GM19035 (cell line): ENCODE measurements around the gene ANKRD42.
A peak's percentile ranks its signal among the peaks of the same experiment; 100 is the strongest.
"Not testable (repeated sequence)": the region's sequence is repeated elsewhere in the genome, so short reads cannot be mapped to it uniquely, and the experiment has no call there.

ENCODE experiments used
- ATAC-seq: cut with Tn5 transposase; IDR thresholded peaks from one replicate; pipeline ENCODE4 v1.9.1; 2021; ENCODE audit not compliant: unreplicated experiment

ANKRD42 gene

DNA sequence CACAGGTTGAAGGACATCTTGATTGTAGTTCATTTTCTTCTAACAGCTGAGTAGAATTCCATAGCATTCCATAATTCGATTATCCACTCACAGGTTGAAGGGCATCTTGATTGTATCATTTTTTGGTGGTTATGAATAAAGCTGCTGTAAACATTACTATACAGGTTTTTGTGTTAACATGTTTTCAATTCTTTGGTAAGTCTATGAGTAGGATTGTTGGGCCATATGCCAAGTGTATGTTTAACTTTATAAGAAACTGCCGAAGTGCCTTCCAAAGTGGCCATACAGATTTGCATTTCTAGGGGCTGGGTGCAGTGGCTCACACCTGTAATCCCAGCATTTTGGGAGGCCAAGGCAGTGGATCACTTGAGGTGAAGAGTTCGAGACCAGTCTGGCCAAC, 44.6 kb downstream of the ANKRD42 start:
- ATAC-seq, result no peak

DNA sequence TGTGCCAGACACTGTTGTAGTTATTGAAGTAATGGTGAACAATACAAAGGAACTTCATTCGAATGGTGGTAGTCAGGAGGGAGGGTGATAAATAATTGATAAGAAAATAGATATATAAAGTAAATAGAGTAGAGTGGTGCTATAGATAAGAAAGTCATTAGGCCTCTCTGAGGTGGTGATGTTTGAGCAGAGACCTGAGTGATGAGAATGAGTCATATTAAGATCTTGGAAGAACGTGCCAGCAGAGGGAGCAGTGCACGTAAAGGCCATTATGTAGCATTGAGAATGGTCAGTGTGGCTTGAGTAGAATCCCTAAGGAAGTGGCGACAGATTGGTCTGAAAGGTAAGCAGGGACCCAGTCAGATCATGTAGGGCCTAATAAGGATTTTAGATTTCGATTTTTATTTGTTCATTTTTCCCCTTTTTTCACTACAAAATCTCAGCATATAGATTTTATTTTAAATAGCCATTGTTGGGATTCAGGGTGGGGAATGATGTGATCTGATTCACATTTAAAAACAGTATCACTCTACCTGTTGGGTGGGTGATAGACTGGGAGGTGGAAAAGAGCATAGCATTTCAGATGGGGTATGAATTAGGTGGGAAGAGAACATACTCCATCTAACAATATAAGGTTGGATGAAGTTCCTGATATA, 47.9 kb downstream of the ANKRD42 start:
- peak; percentile 86 for ATAC-seq

DNA sequence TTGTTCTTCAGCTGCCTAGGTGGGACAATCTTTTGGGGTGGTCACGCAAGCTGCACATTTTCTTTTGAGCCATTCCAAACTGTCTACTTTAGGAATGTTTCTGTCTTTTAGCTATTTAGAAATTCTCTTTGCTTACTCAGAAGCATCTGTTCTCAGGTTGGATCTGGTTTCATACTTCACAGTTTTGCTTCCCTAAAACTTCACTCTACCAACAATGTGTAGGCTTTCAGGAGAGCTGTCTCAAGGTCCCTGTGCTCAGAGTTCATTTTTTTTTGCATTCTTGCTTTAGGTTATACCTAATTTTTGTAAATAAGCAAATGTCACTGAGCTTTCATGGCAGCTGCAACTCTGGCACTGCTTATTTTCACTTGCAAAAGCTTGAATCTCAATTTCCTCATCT, 55.9 kb downstream of the ANKRD42 start:
- ATAC-seq, result no peak

DNA sequence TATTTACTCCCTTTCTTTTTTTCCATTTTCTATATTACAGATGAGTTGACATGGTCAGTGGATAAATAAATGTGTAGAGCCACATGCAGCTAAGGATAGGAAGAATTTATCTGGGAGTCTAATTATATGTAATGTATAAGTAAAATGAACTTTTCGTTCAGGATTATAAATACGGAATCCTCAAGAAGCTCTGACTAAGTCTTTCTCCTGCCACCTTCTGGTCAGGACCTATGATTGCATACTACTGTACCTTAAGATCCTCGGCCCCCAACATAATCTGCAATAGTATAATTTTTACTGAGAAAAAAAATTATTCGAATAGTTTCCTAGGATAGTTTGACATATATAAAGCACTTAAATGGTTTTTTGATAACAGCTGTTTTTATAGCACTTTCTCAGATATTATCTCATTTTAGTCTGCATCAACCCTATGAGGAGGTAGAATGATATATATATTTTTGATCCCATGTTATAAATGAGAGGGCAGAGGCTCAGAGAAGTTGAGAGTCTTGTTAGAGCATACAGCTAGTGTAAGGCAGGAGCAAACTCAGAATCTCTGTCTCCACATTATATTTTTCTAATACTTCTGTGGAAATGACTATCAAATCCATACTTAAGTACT, 56.6 kb downstream of the ANKRD42 start:
- ATAC-seq, result peak; percentile 87

DNA sequence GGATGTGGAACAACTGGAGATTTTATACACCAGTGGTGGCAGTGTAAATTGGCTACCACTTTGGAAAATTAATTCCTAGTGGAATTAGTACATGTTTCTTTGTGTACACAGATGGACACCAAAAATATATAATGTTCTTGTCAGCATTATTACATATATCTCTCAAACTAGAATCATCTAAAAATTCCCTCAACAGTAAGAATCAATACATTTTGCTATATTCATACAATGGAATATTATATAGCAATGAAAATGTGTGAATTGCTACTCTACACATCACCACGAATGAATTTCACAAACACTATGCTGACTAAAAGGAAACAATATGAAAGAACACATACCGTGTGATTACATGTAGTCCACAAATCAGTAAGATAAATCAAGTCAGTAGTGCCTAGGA, 58.8 kb downstream of the ANKRD42 start:
- no peak for ATAC-seq

DNA sequence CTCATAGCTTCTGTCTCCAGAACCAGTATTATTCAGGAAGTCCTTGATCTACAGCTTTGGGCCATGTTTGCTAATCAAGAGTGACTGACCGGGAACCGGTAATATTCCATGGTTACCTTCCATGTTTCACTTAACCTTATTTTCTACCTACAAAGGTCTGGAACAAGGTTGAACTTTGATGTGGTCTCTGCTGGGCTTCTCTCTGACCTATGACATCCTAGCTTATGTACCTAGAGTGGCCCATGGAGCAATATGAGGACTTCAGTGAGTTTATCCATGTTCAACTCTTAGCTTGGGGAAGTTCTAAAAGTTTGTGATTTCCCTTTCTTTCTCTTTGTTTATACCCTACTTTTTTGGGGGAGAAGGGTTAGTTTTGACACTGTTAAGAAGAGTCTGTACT, 59.4 kb downstream of the ANKRD42 start:
- no peak for ATAC-seq

DNA sequence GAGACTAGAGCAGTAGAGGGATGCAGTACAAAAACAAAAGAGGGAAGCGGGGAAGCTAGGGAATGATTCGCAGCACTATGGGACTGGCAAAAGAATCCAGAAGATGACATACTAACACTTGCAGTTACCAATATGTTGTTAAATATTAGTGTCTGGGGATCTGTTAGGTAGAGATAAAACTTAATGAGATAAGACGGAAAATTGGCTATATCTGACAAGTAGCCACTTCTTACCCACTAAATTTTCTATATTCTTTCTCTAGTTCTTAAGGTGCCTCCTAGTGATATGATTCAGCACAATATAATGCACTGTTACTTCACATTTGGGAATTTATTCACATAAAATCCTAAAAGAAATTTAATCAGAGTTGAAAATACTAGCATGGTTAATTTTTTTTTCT, 61.9 kb downstream of the ANKRD42 start:
- ATAC-seq, result no peak

DNA sequence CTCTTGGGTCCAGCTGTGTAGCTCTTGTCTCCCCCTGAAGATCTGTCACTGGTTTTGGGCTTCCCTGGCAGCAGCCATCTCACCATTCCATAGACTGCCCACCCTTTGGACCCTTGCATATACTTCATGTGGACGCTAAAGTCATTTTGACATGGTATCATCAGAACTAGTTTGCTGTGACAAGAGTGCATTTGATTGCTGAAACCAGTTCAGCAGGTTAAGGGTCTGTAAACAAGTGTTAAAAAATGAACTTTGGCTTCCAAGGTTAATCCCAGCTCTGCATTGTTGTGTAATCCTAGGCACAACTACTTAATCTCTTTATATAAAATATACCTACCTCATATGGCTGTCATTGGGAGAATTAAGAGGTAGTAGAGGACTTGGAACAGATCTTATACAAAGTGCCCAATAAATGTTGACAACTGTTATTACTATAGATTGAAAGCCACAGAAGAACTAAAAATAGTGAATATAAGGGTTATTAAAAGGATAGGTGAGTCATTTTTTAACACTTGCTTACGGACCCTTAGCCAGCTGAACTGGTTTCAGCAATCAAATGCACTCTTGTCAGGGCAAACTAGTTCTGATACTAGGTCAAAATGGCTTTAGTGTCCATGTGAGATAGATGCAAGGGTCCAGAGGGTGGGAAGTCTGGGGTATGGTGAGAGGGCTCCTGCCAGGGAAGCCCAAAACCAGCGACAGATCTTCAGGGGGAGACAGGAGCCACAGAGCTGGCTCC, 63.3 kb downstream of the ANKRD42 start:
- ATAC-seq, result no peak

DNA sequence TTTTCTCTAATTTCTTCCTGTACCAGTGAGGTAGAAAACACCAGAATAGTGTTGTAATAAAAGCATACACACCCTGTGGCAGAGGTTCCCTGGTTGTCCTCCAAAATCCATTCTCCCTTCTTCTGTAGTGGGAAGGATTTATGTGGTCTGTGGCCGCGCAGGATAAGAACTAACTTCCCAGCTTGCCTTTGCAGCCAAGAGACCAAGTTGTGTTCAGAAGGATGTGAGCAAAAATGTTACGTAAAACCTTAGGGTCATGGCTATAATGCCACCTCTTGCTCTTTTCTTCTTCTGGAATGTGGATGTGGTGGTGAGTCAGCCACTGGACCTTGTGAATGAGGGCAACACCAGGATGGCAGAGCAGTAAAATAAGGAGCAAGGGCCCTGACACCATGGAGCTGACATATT, 64.3 kb downstream of the ANKRD42 start:
- ATAC-seq, result no peak

DNA sequence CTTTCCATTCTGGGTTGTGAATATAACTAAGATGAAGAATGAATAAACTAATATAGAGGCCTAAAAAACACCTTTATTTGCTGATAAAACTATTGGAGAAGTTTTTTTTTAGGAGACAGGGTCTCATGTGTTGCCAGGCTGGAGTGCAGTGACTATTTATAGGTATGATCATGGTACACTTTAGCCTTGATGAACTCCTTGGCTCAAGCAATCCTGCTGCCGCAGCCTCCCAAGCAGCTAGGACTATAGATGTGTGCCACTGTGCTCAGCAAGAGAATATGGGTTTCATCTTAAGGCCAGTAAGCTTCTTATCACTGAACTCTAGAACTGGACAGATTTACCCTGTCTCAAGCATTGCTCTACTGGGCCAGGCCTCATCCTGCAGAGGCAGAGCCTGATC, 66.0 kb downstream of the ANKRD42 start:
- ATAC-seq, result no peak

DNA sequence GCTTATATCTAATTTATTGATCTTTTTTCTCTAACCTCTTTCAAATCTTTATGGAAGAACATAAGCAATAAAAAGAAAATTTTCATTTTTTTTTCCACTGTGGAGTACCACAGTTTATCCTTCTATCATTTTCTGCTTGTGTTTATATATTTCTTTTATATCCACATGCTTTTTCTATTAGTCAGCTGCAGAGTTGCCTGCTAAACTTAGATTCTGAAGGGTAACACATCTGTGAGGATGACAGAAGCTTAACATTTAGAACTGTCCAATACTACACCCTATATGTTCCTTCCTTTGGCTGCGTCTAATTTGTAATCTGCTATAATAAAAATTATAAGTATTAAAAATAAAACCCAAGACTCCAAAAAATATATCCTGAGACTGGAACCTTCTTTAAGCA, 71.8 kb downstream of the ANKRD42 start:
- ATAC-seq, result no peak

DNA sequence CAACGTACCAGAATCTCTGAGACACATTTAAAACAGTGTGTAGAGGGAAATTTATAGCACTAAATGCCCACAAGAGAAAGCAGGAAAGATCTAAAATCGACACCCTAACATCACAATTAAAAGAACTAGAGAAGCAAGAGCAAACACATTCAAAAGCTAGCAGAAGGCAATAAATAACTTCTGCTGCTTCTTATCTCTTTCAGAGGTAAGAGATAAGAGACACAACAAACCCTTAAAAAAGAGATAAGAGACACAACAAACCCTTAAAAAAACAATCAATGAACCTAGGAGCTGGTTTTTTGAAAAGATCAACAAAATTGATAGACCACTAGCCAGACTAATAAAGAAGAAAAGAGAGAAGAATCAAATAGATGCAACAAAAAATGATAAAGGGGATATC, 75.6 kb downstream of the ANKRD42 start:
- not testable (repeated sequence) for ATAC-seq

DNA sequence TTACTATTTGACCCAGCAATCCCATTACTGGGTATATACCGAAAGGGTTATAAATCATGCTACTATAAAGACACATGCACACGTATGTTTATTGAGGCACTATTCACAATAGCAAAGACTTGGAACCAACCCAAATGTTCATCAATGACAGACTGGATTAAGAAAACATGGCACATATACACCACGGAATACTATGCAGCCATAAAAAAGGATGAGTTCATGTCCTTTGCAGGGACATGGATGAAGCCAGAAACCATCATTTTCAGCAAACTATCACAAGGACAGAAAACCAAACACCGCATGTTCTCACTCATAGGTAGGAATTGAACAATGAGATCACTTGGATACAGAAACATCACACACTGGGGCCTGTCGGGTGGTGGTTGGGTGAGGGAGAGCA, 78.2 kb downstream of the ANKRD42 start:
- not testable (repeated sequence) for ATAC-seq

DNA sequence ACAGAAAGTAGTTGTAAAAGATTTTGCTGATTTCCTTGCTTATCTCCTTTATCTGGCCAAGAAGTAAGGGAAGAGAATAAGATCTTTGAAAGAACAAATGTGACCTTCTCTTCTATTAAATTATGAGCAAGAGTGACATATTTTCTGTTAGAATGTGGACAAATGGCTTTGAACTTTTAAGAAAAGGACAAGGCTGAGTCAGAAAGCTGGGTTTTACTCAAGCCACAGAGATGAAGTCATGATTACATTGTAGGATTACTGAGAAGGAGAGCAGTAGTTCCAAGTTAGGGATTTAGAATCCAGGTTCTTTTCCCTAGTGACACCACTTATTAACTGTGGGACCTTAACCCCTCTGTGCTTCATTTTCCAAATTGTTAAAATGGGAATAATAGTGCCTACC, 79.1 kb downstream of the ANKRD42 start:
- ATAC-seq, result no peak

DNA sequence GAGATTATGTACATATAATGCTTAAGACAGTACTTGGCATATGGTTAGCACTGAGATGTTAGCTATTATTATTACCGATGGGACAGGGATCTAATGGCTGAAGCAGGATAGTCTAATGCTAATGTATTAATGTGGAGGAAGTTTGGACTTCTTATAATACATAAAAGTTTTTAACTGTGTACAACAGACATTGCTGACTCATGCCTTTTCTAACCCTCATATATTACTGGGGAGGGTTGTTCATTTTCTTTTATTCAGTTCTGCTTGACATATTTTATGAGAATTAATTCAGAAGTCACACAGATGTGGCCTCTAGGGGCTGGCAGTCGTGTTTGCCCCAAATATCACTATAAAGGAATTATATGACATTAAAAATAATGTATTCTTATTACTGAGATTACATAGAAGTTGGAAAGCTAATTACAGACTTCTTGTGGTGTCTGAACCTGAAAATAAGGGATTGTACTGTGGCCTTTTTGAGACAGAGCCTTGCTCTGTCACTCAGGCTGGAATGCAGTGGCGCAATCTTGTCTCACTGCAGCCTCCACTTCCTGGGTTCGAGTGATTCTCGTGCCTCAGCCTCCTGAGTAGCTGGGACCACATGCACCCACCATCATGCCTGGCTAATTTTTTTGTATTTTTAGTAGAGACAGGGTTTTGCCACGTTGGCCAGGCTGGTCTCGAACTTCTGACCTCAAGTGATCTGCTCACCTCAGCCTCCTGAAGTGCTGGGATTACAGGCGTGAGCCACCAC, 82.6 kb downstream of the ANKRD42 start:
- ATAC-seq, result no peak

DNA sequence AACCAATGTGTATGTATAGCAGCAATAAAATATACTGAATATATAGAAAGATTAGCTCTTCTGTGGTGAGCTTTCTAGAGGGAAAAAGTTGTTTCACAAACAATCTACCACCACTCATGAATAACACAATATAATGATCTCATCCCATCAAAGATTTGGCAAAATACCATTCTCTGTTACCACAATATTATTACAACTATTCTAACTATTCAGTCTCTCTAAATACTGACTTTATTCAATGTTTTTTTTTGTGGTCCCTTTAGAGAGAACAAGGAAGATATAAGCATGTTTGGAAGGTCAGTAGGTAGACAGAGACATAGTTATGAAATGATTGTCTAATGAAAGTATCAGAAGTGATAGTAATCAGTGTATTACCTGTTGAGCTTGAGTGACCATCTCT, 84.8 kb downstream of the ANKRD42 start:
- no peak for ATAC-seq

DNA sequence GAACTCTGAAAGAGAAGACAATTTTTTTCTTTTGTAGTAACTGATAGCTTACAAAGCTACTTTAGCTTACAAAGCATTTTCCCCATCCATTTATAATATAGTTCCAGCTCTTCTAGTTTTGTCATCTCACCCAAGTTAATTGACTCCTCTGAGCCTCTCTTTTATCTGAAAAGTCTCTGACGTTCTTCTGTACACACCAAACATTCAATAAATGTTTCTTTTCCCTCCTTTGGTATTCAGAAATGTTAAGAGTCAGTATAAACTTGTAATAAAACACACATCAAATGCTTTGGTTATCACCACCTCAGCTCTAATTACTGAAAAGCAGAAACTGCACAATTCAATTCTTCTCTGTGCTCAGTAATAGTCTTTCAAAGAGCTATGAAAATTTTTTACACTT, 86.7 kb downstream of the ANKRD42 start:
- no peak for ATAC-seq

DNA sequence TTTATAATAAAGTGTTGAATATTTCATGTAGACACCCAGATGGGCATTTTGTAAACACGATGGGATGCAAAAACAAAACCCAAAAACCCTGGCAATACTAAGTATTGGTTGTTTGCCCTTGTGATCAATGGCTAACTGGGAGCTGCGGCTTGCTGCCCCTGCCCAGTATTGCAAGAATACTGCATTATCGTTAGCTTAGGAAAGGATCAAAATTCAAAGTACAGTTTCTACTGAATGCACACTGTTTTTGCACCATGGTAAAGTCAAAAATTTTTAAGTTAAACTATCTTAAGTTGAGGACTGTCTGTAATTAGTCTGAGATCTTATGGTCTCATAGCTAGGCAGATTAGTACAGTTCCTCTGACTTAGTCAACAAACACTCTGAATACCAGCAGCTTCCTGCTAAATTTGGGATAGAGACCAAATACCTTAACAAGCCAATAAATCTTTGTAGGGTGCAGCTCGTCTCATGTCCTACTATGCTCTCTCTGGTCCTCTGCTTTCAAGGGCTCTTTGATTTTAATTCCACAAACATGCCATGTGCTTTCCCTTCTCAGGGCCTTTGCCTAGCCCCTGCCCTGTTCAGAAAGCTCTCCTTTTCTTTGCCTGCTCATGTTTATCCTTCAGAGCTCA, 88.7 kb downstream of the ANKRD42 start:
- no peak for ATAC-seq

DNA sequence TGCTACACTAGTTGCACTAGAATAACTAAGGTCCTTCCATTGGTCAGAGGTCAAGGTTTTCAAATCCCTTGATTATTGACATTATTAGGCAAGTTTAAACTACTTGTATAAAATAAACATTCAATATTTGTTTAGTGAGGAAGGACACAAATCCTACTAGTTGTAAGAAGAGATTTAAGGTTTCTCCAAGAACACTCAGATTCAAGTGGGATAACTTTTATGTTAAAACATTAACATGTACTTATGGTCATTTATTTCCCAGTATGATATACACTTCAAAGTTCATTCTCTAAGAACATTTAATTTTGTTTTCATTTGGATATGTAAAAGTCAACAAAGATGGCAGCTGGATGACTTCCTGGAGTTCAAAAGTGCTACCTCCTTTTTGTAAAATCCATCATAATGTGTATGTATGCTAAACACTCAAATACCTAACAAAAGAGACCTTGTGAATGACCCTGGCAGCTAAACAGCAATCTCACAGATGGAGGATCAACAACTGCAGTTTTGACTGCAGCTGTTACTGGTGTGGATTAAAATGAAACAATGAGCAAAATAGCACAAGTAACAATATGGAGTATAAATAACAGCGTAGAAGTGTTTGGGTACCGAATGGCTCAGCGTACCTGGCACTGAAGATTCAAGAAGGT, 91.1 kb downstream of the ANKRD42 start:
- ATAC-seq, result no peak

DNA sequence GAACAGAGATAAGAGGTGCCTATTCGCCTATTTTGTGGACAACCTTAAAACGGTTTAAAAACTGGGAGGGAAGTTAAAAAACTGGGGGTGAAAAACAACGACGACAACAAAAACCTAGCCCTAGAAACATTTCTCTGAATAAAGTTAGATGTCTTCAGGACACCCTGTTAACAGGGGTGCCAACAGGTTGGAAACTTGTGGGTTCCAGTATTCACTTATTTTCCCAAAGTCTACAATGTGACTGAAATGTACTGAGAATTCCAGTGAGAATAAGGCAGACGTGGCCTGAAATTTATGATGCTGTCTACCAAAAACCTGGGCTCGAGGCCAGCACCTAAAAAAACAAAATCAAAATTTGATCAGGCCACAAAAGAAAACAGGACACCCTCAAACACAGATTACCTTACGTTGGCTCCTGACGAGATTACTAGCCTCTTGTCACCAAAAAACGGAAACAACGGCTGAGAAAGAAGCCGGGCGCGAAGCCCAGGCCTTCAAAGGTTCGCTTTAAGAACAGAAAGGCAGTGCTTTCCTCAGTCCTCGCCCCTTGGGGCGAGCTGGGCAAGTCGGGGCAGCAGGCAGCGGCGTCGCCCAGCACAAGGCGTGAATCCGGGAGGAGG, 91.7 kb downstream of the ANKRD42 start:
- ATAC-seq, result peak; percentile 51
